K562 (cell line): Measurements from ENCODE around the gene FKBP2. TPM values are rescaled to one million over a fixed set of nuclear protein-coding genes. Genes with fewer than 3 reads are reported as not detected.

Experiments used
- ASH1L ChIP-seq: fragments of 450-650 bp; IDR thresholded peaks from 2 replicates; pipeline ENCODE4 v1.6.1; 2018; ENCODE audit warnings: borderline replicate concordance, mild to moderate bottlenecking, low read depth; ENCODE audit not compliant: partially characterized antibody
- BCL6 ChIP-seq: fragments of 250-450 bp; sonication (Bioruptor Pico); IDR thresholded peaks from 2 replicates; pipeline ENCODE4 v1.4.0; 2020
- CBX3 ChIP-seq, 2 experiments: IDR thresholded peaks; 1 replicate in 1 of 2; 2 replicates in 1 of 2; pipeline ENCODE4 v1.6.1; 2012; ENCODE audit warnings: inconsistent platforms in 2 of 2, low read length in 2 of 2, borderline replicate concordance in 1 of 2, control low read depth in 1 of 2
- CGGBP1 ChIP-seq: fragments of 250-450 bp; sonication (Bioruptor Pico); IDR thresholded peaks from 2 replicates; pipeline ENCODE4 v1.9.0; 2021; ENCODE audit warnings: mild to moderate bottlenecking
- CHAMP1 ChIP-seq: fragments of 450-650 bp; IDR thresholded peaks from 2 replicates; pipeline ENCODE4 v1.6.1; 2016; ENCODE audit warnings: mild to moderate bottlenecking
- DACH1 ChIP-seq: fragments of 450-650 bp; IDR thresholded peaks from 2 replicates; pipeline ENCODE4 v1.6.1; 2018; ENCODE audit not compliant: partially characterized antibody
- FOSL1 ChIP-seq: fragments of 200-800 bp; sonication (Bioruptor generic); conservative IDR thresholded peaks from 2 replicates; pipeline ENCODE4 v1.6.1; 2016; ENCODE audit warnings: missing genetic modification characterization, missing compliant biosample characterization
- FOXM1 ChIP-seq, 2 experiments: fragments of 450-650 bp in 1 of 2; sonication (generic) in 1 of 2; formaldehyde crosslinking in 1 of 2; IDR thresholded peaks; 2 replicates each; pipeline versions ENCODE4 v1.6.1 to v1.9.0; 2017 to 2022; ENCODE audit warnings: low read depth in 2 of 2, mild to moderate bottlenecking in 2 of 2, missing genetic modification reagents in 1 of 2, moderate library complexity in 1 of 2
- KAT2B ChIP-seq: IDR thresholded peaks from one replicate; pipeline ENCODE4 v1.6.1; 2012; ENCODE audit warnings: low read depth, mild to moderate bottlenecking, control low read depth, inconsistent platforms, low read length, moderate library complexity
- KDM4B ChIP-seq, 2 experiments: fragments of 450-650 bp in 1 of 2; sonication (generic) in 1 of 2; IDR thresholded peaks; 2 replicates each; pipeline ENCODE4 v1.6.1; 2016 to 2017; ENCODE audit warnings: borderline replicate concordance in 2 of 2, antibody characterized with exemption in 1 of 2, low read depth in 1 of 2, mild to moderate bottlenecking in 1 of 2
- MCM5 ChIP-seq: fragments of 450-650 bp; IDR thresholded peaks from 2 replicates; pipeline ENCODE4 v1.6.1; 2016; ENCODE audit warnings: low read depth
- POLR3A ChIP-seq: IDR thresholded peaks from 2 replicates; pipeline ENCODE4 v1.6.1; 2011; ENCODE audit warnings: borderline replicate concordance, mild to moderate bottlenecking, moderate library complexity; ENCODE audit not compliant: insufficient read length, insufficient read depth; ENCODE audit errors: extremely low read depth
- RBM34 ChIP-seq: fragments of 200-400 bp; formaldehyde crosslinking; IDR thresholded peaks from 2 replicates; pipeline ENCODE4 v1.6.1; 2018; ENCODE audit warnings: low read length, borderline replicate concordance; ENCODE audit not compliant: insufficient read depth
- STAT5A ChIP-seq: IDR thresholded peaks from 2 replicates; pipeline ENCODE4 v1.6.1; 2012; ENCODE audit warnings: low read length, inconsistent platforms, borderline replicate concordance
- SUPT5H ChIP-seq: fragments of 450-650 bp; IDR thresholded peaks from 2 replicates; pipeline ENCODE4 v1.6.1; 2016
- TSHZ1 ChIP-seq: fragments of 250-450 bp; sonication (Bioruptor Pico); IDR thresholded peaks from 2 replicates; pipeline ENCODE4 v1.4.0; 2020; ENCODE audit warnings: mild to moderate bottlenecking, moderate library complexity
- U2AF1 ChIP-seq: fragments of 200-400 bp; formaldehyde crosslinking; optimal IDR thresholded peaks from 2 replicates; pipeline ENCODE3; 2017; ENCODE audit warnings: mild to moderate bottlenecking, low read depth, low read length, moderate library complexity
- ZC3H11A ChIP-seq: IDR thresholded peaks from 2 replicates; pipeline ENCODE4 v1.6.1; 2012; ENCODE audit warnings: low read depth, low read length, improper control_type of control experiment
- ZNF431 ChIP-seq: sonication (generic); formaldehyde crosslinking; IDR thresholded peaks from 2 replicates; pipeline ENCODE4 v1.8.0; 2022; ENCODE audit warnings: mild to moderate bottlenecking, missing genetic modification reagents
- ZNF655 ChIP-seq: fragments of 250-450 bp; sonication (Bioruptor Pico); IDR thresholded peaks from 2 replicates; pipeline ENCODE4 v1.5.0; 2021
- polyA plus RNA-seq, 8 experiments: library from polyadenylated mRNA; depleted of rRNA in 4 of 8; stranded (reverse) in 5 of 8; unstranded in 3 of 8; fragments of >200 nt; fragmentation: Nextera tagmentation in 2 of 8; fragmentation: Illumina TruSeq in 1 of 8; extraction: Ambion mirVana in 2 of 8; extraction: Trizol in 1 of 8; gene quantifications; 2 replicates each; pipeline versions ENCODE4 v1.2.1 to v1.2.3, GENCODE V29; 2011 to 2014; ENCODE audit warnings: inconsistent platforms in 1 of 8, missing spikeins in 1 of 8
- total RNA-seq, 7 experiments: library from RNA; depleted of rRNA in 6 of 7; stranded (reverse); fragments of >200 nt in 6 of 7; fragmentation: Illumina TruSeq in 2 of 7; extraction: Trizol in 2 of 7; gene quantifications; 2 replicates each; pipeline versions ENCODE4 v1.2.1 to v1.2.3, GENCODE V29; 2011 to 2021; ENCODE audit warnings: low replicate concordance in 1 of 7

Gene FKBP2
- total and polyA plus RNA-seq, 9 of the 15 experiments (the other 6 are each of a cell fraction or from before 2014, with no cell fraction given): 3.5 to 151 (median 58.1) TPM

GRCh38 chr11:64284962-64285884 is 44.3 kb downstream of the FKBP2 start, which contains the start of gene GPR137 (continued):
- TF ChIP-seq SUPT5H (no peak; the same call in 1 of the 2 replicates), RBM34 (no peak), U2AF1 (no peak), CBX3 (IDR thresholded peaks at IDR 0.05; ENCODE audit: borderline replicate concordance in 1 of 2, low read length in 2 of 2) (no peak), ZC3H11A (no peak), ASH1L (no peak), MCM5 (no peak), KDM4B (IDR thresholded peaks at IDR 0.05; ENCODE audit: borderline replicate concordance in 2 of 2, low read depth in 1 of 2) (no peak), FOSL1 (peak; percentile 46), TSHZ1 (CRISPR knock-in tag) (no peak), KAT2B (no peak), ZNF431 (CRISPR knock-in tag) (no peak), BCL6 (CRISPR knock-in tag) (no peak), STAT5A (no peak), CGGBP1 (CRISPR knock-in tag) (no peak), FOXM1 (IDR thresholded peaks at IDR 0.05; ENCODE audit: low read depth) (no peak), FOXM1 (CRISPR knock-in tag; IDR thresholded peaks at IDR 0.05; ENCODE audit: low read depth) (no peak), CHAMP1 (no peak), DACH1 (no peak), POLR3A (no peak), ZNF655 (no peak)
